ENCODE results near the gene PCDHA10. TPM values are rescaled to one million over a fixed set of nuclear protein-coding genes. Genes with fewer than 3 reads are reported as not detected.
"Not testable (repeated sequence)": the region's sequence is repeated elsewhere in the genome, so short reads cannot be mapped to it uniquely, and the experiment has no call there.

PCDHA10 gene, protein sequence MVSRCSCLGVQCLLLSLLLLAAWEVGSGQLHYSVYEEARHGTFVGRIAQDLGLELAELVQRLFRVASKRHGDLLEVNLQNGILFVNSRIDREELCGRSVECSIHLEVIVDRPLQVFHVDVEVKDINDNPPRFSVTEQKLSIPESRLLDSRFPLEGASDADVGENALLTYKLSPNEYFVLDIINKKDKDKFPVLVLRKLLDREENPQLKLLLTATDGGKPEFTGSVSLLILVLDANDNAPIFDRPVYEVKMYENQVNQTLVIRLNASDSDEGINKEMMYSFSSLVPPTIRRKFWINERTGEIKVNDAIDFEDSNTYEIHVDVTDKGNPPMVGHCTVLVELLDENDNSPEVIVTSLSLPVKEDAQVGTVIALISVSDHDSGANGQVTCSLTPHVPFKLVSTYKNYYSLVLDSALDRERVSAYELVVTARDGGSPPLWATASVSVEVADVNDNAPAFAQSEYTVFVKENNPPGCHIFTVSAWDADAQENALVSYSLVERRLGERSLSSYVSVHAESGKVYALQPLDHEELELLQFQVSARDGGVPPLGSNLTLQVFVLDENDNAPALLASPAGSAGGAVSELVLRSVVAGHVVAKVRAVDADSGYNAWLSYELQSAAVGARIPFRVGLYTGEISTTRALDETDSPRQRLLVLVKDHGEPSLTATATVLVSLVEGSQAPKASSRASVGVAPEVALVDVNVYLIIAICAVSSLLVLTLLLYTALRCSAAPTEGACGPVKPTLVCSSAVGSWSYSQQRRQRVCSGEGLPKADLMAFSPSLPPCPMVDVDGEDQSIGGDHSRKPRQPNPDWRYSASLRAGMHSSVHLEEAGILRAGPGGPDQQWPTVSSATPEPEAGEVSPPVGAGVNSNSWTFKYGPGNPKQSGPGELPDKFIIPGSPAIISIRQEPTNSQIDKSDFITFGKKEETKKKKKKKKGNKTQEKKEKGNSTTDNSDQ
- total RNA-seq, result 6.0 and 6.1 TPM in 2 replicates
- long read RNA-seq, full-length matches to known transcripts, result 4 of 5 reads
- long read RNA-seq, partial matches to known transcripts, result 0 of 5 reads
- long read RNA-seq, other reads (novel, unspliced or antisense), result 1 of 5 reads

DNA sequence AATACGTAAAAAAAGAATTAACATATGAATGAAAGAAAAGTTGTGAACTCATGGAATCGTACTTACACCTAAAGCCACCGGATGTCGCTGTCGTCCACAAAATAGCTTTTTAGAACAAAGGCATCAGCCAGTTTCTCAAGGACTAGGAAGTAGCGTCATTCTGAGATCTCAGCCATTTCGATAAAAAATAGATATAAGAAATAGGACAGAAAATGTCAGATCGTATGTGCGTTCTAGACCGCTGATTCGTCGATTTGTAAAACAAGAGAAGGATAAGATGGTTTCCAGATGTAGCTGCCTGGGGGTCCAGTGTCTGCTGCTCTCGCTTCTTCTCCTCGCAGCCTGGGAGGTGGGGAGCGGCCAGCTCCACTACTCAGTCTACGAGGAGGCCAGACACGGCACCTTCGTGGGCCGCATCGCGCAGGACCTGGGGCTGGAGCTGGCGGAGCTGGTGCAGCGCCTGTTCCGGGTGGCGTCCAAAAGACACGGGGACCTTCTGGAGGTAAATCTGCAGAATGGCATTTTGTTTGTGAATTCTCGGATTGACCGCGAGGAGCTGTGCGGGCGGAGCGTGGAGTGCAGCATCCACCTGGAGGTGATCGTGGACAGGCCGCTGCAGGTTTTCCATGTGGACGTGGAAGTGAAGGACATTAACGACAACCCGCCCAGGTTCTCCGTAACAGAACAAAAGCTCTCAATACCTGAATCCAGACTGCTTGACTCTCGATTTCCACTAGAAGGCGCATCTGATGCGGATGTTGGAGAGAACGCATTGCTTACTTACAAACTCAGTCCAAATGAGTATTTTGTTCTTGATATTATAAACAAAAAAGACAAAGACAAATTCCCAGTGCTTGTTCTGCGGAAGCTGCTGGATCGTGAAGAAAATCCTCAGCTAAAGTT lies at the start of gene PCDHA10:
PCDHA10 (plus strand) TSS at position 126 of the 903 bp plus-strand sequence; CDS start at position 278, 152 bp downstream.
- Mint-ChIP-seq H3K4me1 (ENCODE audit: unreplicated experiment) (no peaks in the 10 kb centered on the region), H3K27me3 (ENCODE audit: unreplicated experiment) (no peaks in the 10 kb centered on the region), H3K36me3 (ENCODE audit: unreplicated experiment) (peaks cover 25% of the 10 kb centered on the region), H3K9me3 (ENCODE audit: unreplicated experiment) (peaks cover 23% of the 10 kb centered on the region), H3K27ac (ENCODE audit: unreplicated experiment) (peak within 1 kb of the TSS; percentile 54), H3K4me3 (ENCODE audit: unreplicated experiment) (peak within 1 kb of the TSS; percentile 65)
- TF ChIP-seq, protein P1, sequence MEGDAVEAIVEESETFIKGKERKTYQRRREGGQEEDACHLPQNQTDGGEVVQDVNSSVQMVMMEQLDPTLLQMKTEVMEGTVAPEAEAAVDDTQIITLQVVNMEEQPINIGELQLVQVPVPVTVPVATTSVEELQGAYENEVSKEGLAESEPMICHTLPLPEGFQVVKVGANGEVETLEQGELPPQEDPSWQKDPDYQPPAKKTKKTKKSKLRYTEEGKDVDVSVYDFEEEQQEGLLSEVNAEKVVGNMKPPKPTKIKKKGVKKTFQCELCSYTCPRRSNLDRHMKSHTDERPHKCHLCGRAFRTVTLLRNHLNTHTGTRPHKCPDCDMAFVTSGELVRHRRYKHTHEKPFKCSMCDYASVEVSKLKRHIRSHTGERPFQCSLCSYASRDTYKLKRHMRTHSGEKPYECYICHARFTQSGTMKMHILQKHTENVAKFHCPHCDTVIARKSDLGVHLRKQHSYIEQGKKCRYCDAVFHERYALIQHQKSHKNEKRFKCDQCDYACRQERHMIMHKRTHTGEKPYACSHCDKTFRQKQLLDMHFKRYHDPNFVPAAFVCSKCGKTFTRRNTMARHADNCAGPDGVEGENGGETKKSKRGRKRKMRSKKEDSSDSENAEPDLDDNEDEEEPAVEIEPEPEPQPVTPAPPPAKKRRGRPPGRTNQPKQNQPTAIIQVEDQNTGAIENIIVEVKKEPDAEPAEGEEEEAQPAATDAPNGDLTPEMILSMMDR (IDR thresholded peaks at IDR 0.05), result peak; percentile 36
- DNase-seq (ENCODE audit: extremely low spot score, unreplicated experiment), result no peak

DNA sequence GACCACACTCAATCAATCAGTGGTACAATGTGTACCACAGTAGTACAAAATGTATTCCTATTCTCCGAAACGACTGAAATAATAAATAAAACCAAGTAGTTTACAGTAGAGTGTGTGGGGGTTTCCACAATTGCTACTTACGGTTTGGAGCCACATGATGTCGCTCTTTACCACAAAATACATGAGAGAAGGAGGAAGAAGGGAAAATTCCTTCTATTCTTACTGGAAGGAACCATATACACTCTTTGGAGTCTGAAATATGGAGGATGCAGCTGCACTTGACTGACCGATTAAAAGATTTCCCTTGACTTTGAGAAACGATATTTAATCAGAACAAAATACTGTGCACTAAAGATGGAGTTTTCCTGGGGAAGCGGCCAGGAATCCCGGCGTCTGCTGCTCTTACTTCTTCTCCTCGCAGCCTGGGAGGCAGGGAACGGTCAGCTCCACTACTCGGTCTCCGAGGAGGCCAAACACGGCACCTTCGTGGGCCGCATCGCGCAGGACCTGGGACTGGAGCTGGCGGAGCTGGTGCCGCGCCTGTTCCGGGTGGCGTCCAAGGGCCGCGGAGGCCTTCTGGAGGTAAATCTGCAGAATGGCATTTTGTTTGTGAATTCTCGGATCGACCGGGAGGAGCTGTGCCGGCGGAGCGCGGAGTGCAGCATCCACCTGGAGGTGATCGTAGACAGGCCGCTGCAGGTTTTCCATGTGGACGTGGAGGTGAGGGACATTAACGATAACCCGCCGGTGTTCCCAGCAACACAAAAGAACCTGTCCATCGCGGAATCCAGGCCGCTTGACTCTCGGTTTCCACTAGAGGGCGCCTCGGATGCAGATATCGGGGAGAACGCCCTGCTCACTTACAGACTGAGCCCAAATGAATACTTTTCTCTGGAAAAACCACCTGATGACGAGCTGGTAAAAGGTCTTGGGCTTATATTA lies 48.6 kb upstream of the PCDHA10 start, which contains the start of gene PCDHA4:
PCDHA4 (plus strand) TSS at position 235 of the 942 bp plus-strand sequence.
- peaks cover 6% of the 10 kb centered on the region for H3K9me3 Mint-ChIP-seq (ENCODE audit: unreplicated experiment)
- H3K4me3 Mint-ChIP-seq (ENCODE audit: unreplicated experiment), result peak within 1 kb of the TSS; percentile 86
- peaks cover 13% of the 10 kb centered on the region for H3K4me1 Mint-ChIP-seq (ENCODE audit: unreplicated experiment)
- peak within 1 kb of the TSS; percentile 83 for H3K27ac Mint-ChIP-seq (ENCODE audit: unreplicated experiment)
- H3K27me3 Mint-ChIP-seq (ENCODE audit: unreplicated experiment), result no peaks in the 10 kb centered on the region
- TF ChIP-seq, protein P1 (IDR thresholded peaks at IDR 0.05), result peak; percentile 73
- no peaks in the 10 kb centered on the region for H3K36me3 Mint-ChIP-seq (ENCODE audit: unreplicated experiment)
- DNase-seq (ENCODE audit: extremely low spot score, unreplicated experiment), result peak; percentile 91

DNA sequence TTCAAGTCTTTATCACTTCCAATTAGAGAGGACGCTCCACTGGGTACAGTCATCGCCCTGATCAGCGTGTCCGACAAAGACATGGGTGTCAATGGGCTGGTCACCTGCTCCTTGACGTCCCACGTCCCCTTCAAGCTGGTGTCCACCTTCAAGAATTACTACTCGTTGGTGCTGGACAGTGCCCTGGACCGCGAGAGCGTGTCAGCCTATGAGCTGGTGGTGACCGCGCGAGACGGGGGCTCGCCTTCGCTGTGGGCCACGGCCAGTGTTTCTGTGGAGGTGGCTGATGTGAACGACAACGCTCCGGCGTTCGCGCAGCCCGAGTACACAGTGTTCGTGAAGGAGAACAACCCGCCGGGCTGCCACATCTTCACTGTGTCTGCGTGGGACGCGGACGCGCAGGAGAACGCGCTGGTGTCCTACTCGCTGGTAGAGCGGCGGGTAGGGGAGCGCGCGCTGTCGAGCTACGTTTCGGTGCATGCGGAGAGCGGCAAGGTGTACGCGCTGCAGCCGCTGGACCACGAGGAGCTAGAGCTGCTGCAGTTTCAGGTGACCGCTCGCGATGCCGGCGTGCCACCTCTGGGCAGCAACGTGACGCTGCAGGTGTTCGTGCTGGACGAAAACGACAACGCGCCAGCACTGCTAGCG lies 47.3 kb upstream of the PCDHA10 start:
- H3K36me3 Mint-ChIP-seq (ENCODE audit: unreplicated experiment); DNase-seq (ENCODE audit: extremely low spot score, unreplicated experiment); H3K27me3 Mint-ChIP-seq (ENCODE audit: unreplicated experiment); H3K4me3 Mint-ChIP-seq (ENCODE audit: unreplicated experiment); H3K27ac Mint-ChIP-seq (ENCODE audit: unreplicated experiment); H3K9me3 Mint-ChIP-seq (ENCODE audit: unreplicated experiment): not testable (repeated sequence)
- H3K4me1 Mint-ChIP-seq (ENCODE audit: unreplicated experiment), result peaks cover 13% of the 10 kb centered on the region

DNA sequence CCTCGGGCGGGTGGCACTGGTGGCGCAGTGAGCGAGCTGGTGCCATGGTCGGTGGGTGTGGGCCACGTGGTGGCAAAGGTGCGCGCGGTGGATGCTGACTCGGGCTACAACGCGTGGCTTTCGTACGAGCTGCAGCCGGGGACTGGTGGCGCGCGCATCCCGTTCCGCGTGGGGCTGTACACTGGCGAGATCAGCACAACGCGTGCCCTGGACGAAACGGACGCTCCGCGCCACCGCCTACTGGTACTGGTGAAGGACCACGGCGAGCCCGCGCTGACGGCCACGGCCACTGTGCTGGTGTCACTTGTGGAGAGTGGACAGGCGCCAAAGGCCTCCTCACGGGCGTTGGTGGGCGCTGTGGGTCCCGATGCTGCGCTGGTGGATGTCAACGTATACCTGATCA lies 46.8 kb upstream of the PCDHA10 start:
- H3K9me3 Mint-ChIP-seq (ENCODE audit: unreplicated experiment), result peaks cover 6% of the 10 kb centered on the region
- no peak for DNase-seq (ENCODE audit: extremely low spot score, unreplicated experiment)
- H3K27ac Mint-ChIP-seq (ENCODE audit: unreplicated experiment), result no peak overlapping the region
- no peaks in the 10 kb centered on the region for H3K27me3 Mint-ChIP-seq (ENCODE audit: unreplicated experiment)
- H3K36me3 Mint-ChIP-seq (ENCODE audit: unreplicated experiment), result no peaks in the 10 kb centered on the region
- H3K4me3 Mint-ChIP-seq (ENCODE audit: unreplicated experiment), result no peak overlapping the region
- TF ChIP-seq, protein P1 (IDR thresholded peaks at IDR 0.05), result no peak
- peaks cover 13% of the 10 kb centered on the region for H3K4me1 Mint-ChIP-seq (ENCODE audit: unreplicated experiment)
